ENCODE measurements around the gene B4GALNT4. TPM values are rescaled to one million over a fixed set of nuclear protein-coding genes. Genes with fewer than 3 reads are reported as not detected.
"Not testable (repeated sequence)": the region's sequence is repeated elsewhere in the genome, so short reads cannot be mapped to it uniquely, and the experiment has no call there.

Gene B4GALNT4
- total RNA-seq, 1 donor: 3.5 TPM

DNA sequence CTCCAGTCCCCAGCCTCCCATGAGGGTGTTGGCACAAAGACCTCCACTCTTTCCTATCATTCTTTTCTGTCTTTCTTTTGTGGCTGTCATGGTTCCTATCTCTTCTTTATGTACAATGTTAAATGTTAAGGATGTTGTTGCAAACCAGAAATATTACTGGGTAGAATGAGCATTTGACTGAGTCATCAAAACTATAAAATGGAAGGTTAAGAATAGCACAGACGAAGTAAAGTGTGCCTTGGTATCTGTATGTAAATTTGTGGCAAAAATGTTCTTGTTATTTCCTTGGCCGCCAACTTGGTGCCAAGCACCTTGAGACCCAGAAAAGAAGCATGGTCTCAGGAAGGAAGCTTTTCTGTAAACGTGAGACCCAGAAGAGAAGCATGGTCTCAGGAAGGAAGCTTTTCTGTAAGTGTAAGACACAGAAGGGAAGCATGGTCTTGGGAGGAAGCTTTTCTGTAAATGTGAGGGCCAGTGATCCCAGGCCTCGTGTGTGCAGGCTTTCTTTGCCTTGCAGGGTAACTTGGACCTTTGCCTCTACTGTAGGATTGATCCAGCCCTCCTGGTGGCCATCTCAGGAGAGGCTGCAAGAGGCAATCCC, 18.0 kb downstream of the B4GALNT4 start:
- no peak for DNase-seq (ENCODE audit: low read depth in 2 of 3, low spot score in 2 of 3)

DNA sequence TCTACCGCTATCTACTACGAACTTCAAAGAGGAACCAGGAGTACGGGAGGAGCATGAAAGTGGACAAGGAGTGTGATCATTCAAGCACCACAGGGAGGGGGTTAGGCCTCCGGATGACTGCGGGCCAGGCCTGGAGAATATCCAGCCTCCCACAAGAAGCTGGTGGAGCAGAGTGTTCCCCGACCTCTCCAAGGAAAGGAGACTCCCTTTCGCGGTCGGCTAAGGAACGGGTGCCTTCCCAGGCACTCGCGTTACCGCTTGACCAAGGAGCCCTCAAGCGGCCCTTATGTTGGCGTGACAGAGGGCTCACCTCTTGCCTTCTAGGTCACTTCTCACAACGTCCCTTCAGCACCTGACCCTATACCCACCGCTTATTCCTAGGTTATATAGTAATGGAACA, 20.1 kb downstream of the B4GALNT4 start:
- not testable (repeated sequence) for DNase-seq (ENCODE audit: low read depth in 2 of 3, low spot score in 2 of 3)

DNA sequence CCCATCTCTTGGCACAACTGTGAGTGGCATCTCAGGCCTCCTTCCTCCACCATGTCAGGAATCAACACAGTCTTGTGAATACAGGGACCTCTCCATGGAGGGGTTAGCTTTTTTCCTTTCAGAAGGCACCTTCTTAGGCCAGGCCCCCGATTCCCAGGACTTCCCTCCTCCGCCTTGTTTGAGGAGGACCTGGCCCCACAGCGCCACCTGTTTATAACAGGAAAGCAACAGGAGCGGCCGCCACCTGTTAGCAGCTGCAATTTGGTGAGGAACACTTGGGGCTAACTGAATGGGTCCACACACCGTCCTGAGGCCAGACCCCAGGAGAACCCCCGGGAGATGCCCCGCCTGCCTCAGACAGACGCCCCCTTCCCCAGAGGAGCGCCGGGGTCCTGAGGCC, 20.9 kb downstream of the B4GALNT4 start:
- no peak for DNase-seq (ENCODE audit: low read depth in 2 of 3, low spot score in 2 of 3)

DNA sequence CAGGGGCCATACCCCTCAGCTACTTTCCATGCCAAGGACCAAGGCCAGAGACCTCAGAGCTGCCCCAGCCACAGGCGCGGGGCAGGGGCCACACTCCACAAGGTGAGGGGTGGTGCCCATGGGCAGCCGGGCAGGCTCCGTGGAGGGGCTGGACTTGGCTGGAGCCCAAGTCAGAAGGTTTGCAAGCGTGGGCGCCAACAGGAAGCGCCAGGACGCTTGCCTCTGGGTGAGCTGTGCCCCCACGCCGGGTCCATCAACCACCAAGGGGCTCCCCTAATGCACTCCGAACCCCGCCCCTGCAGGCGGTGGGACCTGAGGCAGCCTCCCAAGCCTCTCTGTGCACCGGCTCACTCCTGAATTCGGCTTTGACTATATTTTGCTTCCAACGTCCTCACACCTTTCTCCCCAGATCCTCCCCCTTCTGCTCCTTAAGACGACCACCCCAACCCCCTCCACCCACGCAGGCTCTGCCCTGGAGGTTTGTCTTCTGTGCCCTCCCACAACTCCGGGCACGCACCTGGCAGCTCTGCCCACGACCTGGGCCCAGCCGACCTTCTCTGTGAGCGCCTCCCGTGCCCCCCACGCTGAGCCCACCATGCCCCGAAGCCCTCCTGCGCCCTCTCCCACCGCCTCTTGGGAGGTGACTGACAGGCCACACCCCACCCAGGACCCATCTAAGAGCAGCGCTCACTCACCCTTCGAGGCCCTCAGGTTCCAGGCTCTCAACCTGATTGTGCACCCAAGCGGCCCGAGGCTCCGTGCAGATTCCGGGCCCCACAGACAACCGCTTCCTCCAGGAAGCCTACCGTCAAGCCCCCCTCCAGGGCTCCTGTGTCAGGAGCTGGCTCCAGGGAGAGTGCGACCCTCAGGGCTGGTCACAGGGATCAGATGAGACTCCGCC, 22.1 kb downstream of the B4GALNT4 start:
- DNase-seq (ENCODE audit: low read depth in 2 of 3, low spot score in 2 of 3): no peak

DNA sequence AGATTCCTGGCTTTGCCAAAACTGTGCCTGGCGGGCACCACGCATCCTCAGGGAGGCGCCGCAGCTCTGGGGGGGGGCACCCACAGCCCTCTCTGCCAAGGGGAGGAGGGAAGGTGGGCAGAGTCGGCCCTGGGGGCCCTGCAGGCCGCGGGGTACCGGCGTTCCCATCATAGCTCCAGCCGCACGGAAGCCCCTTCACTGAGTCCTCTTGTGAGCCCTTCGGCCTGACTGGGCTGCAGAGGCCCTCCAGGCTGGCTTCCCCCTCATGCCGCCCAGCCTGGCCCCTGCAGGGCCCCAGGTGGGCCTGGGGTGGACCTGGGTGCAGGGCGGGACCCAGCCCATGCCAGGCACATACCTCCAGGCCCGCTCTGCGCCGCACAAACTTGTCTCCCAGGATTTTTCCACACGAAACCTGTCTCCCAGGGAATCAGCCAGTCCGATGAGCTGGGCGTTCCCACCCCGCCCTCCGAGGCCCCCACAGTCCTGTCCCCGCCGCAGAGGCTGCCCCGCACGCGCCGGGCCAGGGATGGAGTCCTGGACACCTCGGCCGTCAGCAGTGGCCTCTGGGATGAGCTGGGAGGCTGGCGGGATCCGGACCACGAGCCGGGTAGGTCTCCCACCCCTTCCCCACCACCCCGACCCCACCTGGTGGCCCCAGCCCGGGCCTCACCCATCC, 22.9 kb downstream of the B4GALNT4 start:
- DNase-seq (ENCODE audit: low read depth in 2 of 3, low spot score in 2 of 3): no peak

DNA sequence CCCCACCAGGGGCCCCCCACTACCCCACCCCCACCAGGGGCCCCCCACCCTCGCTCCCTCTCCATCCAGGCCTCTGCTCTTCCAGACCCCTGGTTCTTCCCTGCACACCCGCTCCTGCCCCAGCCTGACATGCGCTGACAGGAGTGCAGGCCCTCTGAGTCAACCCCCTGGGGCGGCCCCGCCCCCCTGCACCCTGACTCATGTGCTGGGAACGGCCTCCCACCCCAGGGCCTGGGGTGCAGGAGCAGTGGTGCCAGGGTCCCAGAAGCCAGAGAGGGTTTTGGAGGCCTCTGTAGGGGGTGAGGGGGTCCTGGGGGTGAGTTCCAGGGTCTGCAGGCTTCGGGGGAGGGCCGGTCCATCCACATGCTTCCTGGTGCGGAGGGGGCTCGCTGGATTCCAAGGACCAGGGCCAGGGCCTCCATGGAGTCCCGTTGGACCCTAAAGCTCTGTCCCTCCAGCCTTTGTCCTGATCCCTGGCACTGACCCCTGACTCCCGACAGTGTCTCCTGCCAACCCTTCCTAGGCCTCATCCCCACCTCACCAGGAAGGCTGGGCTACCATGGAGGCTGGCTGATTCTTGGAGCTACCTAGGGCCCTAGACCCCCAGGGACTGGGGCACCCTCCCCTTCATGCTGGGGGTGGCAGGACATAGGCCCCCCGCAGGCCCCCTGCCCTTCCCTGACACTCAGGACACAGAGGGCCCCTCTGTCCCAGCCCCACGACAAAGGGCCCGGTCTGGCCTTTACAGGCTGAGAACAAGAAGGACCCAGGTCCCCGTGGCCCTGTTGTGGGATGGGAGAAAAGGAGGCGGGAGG, 24.1 kb downstream of the B4GALNT4 start:
- DNase-seq (ENCODE audit: low read depth in 2 of 3, low spot score in 2 of 3): no peak

DNA sequence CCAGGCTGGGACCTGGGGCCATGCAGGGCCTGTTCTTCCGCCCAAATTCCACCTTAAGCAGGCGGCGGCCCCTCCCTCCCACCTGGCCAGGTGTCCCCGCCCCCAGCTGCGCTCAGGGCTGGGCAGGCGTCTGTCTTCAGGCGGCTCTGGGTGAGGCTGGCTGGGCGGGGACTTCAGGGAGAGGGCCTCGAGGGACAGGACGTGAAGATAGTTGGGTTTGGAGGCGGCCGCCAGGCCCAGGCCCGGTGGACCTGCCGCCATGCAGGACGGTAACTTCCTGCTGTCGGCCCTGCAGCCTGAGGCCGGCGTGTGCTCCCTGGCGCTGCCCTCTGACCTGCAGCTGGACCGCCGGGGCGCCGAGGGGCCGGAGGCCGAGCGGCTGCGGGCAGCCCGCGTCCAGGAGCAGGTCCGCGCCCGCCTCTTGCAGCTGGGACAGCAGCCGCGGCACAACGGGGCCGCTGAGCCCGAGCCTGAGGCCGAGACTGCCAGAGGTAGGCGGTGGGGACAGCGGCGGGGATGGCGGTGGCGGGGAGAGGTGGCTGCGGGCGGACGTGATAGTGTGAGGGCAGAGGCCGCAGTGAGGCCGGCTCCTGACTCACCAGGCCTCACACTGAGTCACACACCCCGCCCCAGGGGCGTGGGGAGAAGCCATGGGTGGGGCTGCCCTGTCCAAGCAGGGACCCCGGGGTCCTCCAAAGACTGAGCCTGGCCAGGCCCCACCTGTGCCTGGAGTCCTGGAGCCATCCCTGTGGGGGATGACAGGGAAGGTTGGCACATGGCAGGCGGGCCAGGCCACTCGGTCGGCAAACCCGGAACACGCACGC, 24.9 kb downstream of the B4GALNT4 start, which contains the start of gene PKP3:
Gene PKP3 (plus strand): TSS at position 176 of the 824 bp plus-strand sequence. CDS start 84 bp downstream, at position 260.
- DNase-seq (ENCODE audit: low read depth in 2 of 3, low spot score in 2 of 3): no peak

DNA sequence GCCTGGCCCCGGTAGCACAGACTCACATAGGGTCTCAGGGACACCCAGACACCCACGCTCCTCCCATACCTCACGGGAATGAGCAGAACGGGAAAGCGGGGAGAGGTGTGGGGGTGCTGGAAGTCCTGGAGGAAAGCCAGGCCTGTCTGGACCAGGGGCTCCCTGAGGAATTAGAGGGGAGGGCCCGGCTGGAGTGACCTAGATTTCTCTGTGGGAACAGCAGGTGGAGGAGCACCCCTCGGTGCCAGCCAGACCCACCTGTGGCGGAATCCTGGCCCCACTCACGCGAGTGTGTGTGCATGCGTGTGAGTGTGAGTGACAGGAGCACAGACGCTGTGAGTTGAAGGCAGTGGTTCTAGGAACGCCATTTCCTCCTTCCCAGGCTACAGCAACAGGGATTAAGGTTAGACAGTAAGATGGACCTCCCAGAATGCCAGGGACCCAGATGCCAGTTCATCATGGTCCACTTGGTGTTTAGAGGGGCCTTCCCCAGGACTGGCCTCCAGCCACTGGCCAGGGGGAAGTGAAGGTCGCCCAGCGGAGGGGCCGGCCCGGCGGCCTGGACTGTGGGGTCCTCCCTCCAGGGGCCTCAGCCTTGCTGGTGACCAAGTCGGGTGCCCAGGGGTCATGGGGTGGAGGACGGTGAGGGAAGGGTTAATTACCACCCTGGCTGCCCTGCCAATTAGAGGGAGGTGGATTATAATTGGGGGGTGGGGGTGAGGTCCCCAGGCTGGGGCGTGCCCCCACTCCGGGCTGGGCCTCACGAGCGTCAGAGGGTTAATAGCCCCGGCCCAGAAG, 25.8 kb downstream of the B4GALNT4 start:
- DNase-seq (ENCODE audit: low read depth in 2 of 3, low spot score in 2 of 3): no peak

DNA sequence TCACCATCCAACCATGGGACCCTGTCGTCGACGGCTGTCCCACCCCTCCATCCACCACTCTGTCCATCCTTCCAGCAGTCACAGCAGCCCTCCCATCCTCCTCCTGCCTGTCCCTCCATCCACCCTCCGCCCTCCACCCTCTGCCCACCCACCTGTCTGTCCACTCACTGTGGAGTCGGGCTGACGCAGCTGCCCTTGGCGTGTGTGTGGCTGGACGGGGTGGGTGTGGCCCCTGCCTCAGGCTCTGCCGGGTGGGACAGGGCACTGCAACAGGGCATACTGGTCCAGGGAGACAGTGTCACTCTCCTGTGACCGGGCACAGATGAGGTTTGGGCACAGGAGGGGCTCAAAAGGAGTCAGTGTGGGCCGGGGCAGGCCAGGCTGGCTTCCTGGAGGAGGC, 26.6 kb downstream of the B4GALNT4 start:
- no peak for DNase-seq (ENCODE audit: low read depth in 2 of 3, low spot score in 2 of 3)

DNA sequence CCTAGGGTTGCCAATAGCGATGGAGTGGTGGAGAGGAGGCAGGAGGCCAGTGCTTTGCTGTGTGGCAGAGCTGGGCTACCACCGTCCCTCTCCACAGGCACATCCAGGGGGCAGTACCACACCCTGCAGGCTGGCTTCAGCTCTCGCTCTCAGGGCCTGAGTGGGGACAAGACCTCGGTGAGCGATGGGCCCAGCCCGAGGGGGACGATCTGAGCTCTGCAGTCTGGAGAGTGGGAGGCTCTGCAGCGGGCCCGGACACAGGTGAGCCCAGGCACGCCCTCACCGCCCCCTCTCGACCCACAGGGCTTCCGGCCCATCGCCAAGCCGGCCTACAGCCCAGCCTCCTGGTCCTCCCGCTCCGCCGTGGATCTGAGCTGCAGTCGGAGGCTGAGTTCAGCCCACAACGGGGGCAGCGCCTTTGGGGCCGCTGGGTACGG, 27.2 kb downstream of the B4GALNT4 start:
- DNase-seq (ENCODE audit: low read depth in 2 of 3, low spot score in 2 of 3): peak in 2 of 3 donors; percentile 52 to 59

DNA sequence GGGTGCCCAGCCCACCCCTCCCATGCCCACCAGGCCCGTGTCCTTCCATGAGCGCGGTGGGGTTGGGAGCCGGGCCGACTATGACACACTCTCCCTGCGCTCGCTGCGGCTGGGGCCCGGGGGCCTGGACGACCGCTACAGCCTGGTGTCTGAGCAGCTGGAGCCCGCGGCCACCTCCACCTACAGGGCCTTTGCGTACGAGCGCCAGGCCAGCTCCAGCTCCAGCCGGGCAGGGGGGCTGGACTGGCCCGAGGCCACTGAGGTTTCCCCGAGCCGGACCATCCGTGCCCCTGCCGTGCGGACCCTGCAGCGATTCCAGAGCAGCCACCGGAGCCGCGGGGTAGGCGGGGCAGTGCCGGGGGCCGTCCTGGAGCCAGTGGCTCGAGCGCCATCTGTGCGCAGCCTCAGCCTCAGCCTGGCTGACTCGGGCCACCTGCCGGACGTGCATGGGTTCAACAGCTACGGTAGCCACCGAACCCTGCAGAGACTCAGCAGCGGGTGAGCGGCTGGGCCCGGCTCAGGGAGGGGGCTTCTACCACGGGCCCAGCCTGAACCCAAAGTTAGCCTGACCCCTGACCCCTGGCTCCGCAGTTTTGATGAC, 27.7 kb downstream of the B4GALNT4 start:
- DNase-seq (ENCODE audit: low read depth in 2 of 3, low spot score in 2 of 3): peak in 2 of 3 donors; percentile 59 to 67

DNA sequence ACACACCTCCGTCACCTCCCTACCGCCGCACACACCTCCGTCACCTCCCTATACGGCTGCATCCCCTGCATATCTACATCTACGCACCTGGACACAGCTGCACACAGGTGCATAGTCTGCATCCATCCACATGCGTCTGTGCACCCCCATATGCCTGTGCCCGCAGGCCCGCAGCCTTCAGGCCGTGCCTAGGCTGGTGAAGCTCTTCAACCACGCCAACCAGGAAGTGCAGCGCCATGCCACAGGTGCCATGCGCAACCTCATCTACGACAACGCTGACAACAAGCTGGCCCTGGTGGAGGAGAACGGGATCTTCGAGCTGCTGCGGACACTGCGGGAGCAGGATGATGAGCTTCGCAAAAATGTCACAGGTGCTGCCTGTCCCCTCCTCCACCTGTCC, 29.5 kb downstream of the B4GALNT4 start:
- peak in 1 of 3 donors; percentile 44 for DNase-seq (ENCODE audit: low read depth in 2 of 3, low spot score in 2 of 3)

DNA sequence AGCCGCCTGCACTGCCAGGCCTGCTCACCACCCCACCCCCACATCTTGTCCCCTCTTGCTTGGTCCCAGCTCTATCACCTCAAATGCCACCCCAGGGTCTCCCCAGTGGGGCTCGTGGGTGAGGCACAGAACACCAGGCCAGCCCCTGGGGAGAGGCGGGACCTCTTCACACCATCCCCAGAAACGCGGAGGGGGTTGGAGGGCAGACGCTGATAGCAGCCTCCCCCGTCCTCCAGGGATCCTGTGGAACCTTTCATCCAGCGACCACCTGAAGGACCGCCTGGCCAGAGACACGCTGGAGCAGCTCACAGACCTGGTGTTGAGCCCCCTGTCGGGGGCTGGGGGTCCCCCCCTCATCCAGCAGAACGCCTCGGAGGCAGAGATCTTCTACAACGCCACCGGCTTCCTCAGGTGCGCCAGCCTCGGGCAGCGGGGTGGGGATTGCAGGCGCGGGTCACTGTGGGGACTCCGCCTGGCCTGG, 30.5 kb downstream of the B4GALNT4 start:
- DNase-seq (ENCODE audit: low read depth in 2 of 3, low spot score in 2 of 3): no peak

DNA sequence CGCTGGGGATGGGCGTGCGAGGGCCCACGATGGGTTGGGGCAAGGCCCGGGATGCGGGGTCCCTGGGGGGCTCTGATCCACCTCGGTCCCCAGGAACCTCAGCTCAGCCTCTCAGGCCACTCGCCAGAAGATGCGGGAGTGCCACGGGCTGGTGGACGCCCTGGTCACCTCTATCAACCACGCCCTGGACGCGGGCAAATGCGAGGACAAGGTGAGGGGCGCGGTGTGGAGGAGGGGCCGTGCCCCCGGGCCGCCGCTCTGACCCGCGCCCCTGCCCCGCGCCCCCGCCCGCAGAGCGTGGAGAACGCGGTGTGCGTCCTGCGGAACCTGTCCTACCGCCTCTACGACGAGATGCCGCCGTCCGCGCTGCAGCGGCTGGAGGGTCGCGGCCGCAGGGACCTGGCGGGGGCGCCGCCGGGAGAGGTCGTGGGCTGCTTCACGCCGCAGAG, 31.0 kb downstream of the B4GALNT4 start:
- DNase-seq (ENCODE audit: low read depth in 2 of 3, low spot score in 2 of 3): no peak

DNA sequence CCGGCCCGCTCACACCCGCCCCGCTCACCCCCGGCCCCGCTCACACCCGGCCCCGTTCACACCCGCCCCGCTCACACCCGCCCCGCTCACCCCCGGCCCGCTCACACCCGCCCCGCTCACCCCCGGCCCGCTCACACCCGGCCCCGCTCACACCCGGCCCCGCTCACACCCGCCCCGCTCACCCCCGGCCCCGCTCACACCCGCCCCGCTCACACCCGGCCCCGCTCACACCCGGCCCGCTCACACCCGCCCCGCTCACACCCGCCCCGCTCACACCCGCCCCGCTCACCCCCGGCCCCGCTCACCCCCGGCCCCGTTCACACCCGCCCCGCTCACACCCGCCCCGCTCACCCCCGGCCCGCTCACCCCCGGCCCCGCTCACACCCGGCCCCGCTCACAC, 31.9 kb downstream of the B4GALNT4 start:
- not testable (repeated sequence) for DNase-seq (ENCODE audit: low read depth in 2 of 3, low spot score in 2 of 3)

DNA sequence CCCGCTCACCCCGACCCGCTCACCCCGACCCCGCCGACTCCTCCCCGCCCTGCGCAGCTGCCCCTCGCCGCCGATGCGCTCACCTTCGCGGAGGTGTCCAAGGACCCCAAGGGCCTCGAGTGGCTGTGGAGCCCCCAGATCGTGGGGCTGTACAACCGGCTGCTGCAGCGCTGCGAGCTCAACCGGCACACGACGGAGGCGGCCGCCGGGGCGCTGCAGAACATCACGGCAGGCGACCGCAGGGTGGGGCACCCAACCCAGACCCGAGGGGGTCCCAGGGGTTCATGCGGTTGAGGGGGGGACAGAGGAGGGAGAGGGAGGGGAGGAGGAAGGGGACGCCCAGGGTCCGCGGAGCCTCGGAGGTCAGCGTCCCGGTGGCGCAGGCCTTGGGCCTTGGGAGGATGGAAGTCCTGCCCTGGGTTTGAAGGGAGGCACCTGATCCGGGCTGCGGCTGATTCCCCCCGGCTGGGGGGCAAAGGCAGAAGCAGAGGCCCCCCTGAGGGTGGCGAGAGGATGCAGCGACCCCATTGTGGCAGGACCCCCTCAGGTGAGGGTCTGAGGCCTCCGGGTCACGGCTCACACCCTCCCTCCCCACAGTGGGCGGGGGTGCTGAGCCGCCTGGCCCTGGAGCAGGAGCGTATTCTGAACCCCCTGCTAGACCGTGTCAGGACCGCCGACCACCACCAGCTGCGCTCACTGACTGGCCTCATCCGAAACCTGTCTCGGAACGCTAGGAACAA, 33.9 kb downstream of the B4GALNT4 start:
- DNase-seq (ENCODE audit: low read depth in 2 of 3, low spot score in 2 of 3): no peak

DNA sequence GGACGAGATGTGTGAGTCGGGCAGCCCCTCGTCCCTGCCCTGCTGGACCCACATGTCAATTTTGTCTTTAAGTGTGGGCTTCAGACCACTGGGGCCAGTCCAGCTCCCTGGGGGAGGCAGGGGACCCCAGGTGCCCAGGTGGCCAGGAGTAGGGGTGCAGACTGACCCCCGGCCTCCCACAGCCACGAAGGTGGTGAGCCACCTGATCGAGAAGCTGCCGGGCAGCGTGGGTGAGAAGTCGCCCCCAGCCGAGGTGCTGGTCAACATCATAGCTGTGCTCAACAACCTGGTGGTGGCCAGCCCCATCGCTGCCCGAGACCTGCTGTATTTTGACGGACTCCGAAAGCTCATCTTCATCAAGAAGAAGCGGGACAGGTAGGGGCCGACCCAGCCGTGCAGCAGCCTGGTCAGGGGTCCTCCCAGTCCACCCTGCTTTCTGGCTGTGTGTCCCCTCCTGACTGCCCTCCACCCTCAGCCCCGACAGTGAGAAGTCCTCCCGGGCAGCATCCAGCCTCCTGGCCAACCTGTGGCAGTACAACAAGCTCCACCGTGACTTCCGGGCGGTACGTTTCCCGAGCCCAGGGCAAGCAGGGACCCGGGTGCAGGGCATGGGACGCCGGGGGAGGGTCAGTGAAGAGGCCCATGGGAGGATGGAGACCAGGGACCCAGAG, 34.6 kb downstream of the B4GALNT4 start:
- no peak for DNase-seq (ENCODE audit: low read depth in 2 of 3, low spot score in 2 of 3)

Data from hematopoietic multipotent progenitor cell (in vitro differentiated cells).